GM21786 (cell line): ENCODE measurements around the gene KIF4B.
A peak's percentile ranks its signal among the peaks of the same experiment; 100 is the strongest.

Experiments used
- ATAC-seq: cut with Tn5 transposase; IDR thresholded peaks from one replicate; pipeline ENCODE4 v1.9.1; 2021; ENCODE audit not compliant: unreplicated experiment

The KIF4B gene

GRCh38 chr5:155056644-155057269 lies 43.2 kb downstream of the KIF4B start:
- no peak for ATAC-seq

DNA sequence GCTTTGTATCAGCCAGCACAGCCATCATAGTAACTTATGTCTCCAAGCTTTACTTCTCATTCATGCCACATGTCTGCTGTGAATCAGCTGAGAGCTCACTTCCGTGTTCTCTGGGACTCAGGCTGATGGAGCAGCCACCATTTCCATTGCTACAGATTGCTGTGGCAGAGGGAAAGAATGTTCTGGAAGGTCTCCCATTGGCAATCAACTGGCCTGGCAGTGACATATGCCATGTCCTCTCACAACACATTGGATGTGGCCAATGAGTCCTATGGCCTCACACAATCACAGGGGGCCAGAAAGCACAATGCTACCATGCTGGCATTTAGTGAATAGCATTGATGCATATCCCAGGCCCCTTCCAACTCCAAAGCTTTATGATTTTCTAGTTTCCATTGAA lies 44.1 kb downstream of the KIF4B start:
- no peak for ATAC-seq

GRCh38 chr5:155064580-155064979 lies 51.0 kb downstream of the KIF4B start:
- ATAC-seq: peak; percentile 68

DNA sequence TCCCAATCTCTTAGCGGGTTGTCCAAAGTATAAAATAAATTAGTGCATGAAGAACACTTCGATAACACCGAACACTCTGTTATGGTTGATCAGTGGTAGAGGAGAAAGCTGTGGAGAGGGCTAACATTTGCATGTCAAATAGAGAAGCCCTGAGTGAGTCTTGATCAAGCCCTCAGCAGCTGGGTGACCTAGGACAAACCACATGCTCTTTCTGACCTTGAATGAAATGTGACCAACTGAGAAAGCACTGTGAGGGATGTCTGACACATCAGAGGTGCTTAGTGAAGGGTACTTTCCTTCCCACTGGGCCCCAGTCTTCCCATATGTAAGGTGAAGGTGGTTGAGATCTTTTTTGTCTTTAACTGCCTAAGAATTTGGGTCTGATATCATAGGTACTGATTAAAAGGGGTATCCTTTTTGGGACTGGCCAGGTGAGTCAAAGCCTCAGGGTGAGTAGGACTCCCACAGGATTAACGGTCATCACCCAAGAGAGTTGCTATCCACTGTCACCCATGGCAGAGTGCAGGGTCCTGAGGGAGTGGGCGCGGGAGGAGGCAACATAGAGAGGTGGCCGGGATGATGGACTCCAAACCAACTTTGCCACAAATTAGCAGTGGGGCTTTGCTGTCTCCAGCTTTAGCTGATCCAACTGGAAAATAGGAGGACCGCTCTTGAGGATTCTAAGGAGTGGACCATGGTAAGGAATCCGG lies 53.5 kb downstream of the KIF4B start:
- no peak for ATAC-seq
